Adrenal gland (tissue), 12 donors: ENCODE measurements around the gene HES7. TPM values are rescaled to one million over a fixed set of nuclear protein-coding genes. Genes with fewer than 3 reads are reported as not detected.

ENCODE experiments used
- DNase-seq, 7 donors: peaks; one replicate each; pipeline ENCODE4 v3.0.0-alpha.2; 2019 to 2020
- H3K27ac ChIP-seq, 5 donors: fragments of 200-600 bp; sonication (generic) in 4 of 5; 1 replicate in 3 of 5; 2 replicates in 2 of 5; pipeline versions ENCODE4 v1.5.1 to v1.8.0; 2016 to 2020; ENCODE audit warnings: mild to moderate bottlenecking in 1 of 5
- H3K27me3 ChIP-seq: fragments of 200-600 bp; 2 replicates; pipeline ENCODE4 v1.8.0; 2021
- H3K36me3 ChIP-seq, 2 donors: fragments of 200-600 bp; replicated peaks in 1 of 2; 1 replicate in 1 of 2; 2 replicates in 1 of 2; pipeline versions ENCODE4 v1.5.1 to v1.8.0; 2018 to 2022
- H3K4me1 ChIP-seq, 2 donors: fragments of 200-600 bp; replicated peaks in 1 of 2; 1 replicate in 1 of 2; 2 replicates in 1 of 2; pipeline versions ENCODE4 v1.5.1 to v1.8.0; 2018 to 2021
- H3K4me3 ChIP-seq, 4 donors: fragments of 200-600 bp; sonication (generic) in 3 of 4; one replicate each; pipeline ENCODE4 v1.5.1; 2016 to 2018
- H3K9me3 ChIP-seq, 3 donors: fragments of 200-600 bp; sonication (generic) in 1 of 3; replicated peaks in 1 of 3; 1 replicate in 2 of 3; 2 replicates in 1 of 3; pipeline versions ENCODE4 v1.5.1 to v1.8.0; 2016 to 2021
- CTCF ChIP-seq, 6 experiments: fragments of 450-650 bp in 4 of 6; fragments of 200-600 bp in 2 of 6; sonication (generic) in 1 of 6; IDR thresholded peaks; 1 replicate in 5 of 6; 2 replicates in 1 of 6; pipeline versions ENCODE4 v1.5.1 to v1.8.0; 2016 to 2021; ENCODE audit warnings: antibody characterized with exemption in 6 of 6, mild to moderate bottlenecking in 2 of 6, moderate library complexity in 1 of 6
- POLR2A ChIP-seq, 2 donors: fragments of 450-650 bp; IDR thresholded peaks; one replicate each; pipeline ENCODE4 v1.6.1; 2017; ENCODE audit warnings: antibody characterized with exemption in 2 of 2, mild to moderate bottlenecking in 2 of 2, moderate library complexity in 1 of 2
- WGBS, 4 donors: extraction: QIAGEN DNeasy Blood & Tissue Kit in 2 of 4; methylation state at CpG; one replicate each; pipeline versions ENCODE4 v1.1.5 to v1.1.7; 2013 to 2017; 5-methylcytosine and 5-hydroxymethylcytosine counted together
- intact Hi-C, 2 donors: fragments of 100-400 bp; cut with DNase I; formaldehyde crosslinking; loops; one replicate each; pipeline versions ENCODE4 v1.14.1 to v1.15.0; 2022 to 2023
- polyA plus RNA-seq, 3 donors: library from polyadenylated mRNA; stranded (reverse); fragments of 200-250 nt in 2 of 3; fragments of 350-450 nt in 1 of 3; fragmentation: Illumina TruSeq in 1 of 3; extraction: RNeasy Lipid Tissue Mini Kit (QIAGEN cat#74804) in 1 of 3; gene quantifications; one replicate each; pipeline ENCODE4 v1.2.3, GENCODE V29; 2013 to 2014
- total RNA-seq, 9 donors: library from RNA; depleted of rRNA in 4 of 9; stranded (reverse); fragments of >200 nt in 4 of 9; fragments of 120-200 nt in 1 of 9; fragmentation: NEBNext Ultra II Directional in 1 of 9; extraction: Animal tissue kit (Norgen Biotek cat#: 25700) in 1 of 9; gene quantifications; one replicate each; pipeline versions ENCODE4 v1.1.0 to v1.2.4, GENCODE V29; 2013 to 2023
- donor health status: healthy with polysubstance abuse.
- donor health status: Bipolar disorder and iron deficiency.
- donor health status: DM: yes; HTN: yes; CAD: no.
- donor health status: DM: no; HTN: no; CAD: no.
- donor health status: DM: no; HTN: no; CAD: no.
- donor health status: DM: yes; HTN: yes; CAD: no.

Gene HES7
- total and polyA plus RNA-seq, 12 donors = 0.06 to 1.0 (median 0.32) TPM; not detected in 7

GRCh38 chr17:8155996-8156245 is 32.0 kb upstream of the HES7 start:
- intact Hi-C loops = no loop called here
- Histone ChIP-seq H3K4me1 (peaks cover 21 to 32% of the 10 kb centered on the region in 2 donors), H3K36me3 (peaks cover 0 to 16% of the 10 kb centered on the region in 2 donors), H3K27me3 (no peaks in the 10 kb centered on the region), H3K9me3 (no peaks in the 10 kb centered on the region), H3K27ac (peak overlapping the region; percentile 99 to 100 (median 100)), H3K4me3 (peak overlapping the region; percentile 36 to 99 (median 84))
- 0 to 1% (median 1%) methylated on average over 6 to 11 of the region's 11 CpGs for WGBS, 4 donors
- DNase-seq = no peak
- no peak for TF ChIP-seq POLR2A (IDR thresholded peaks at IDR 0.05)
- no peak for TF ChIP-seq CTCF (IDR thresholded peaks at IDR 0.05)

- H3K4me1 ChIP-seq = peaks cover 26 to 34% of the 10 kb centered on the region in 2 donors
- peak overlapping the region; percentile 36 to 99 (median 84) for H3K4me3 ChIP-seq
- DNase-seq = peak in 5 of 7 donors; percentile 33 to 73 (median 51)
- no peaks in the 10 kb centered on the region for H3K27me3 ChIP-seq
- 6 to 14% (median 9%) methylated on average over 14 of the region's 14 CpGs for WGBS, 4 donors
- no peaks in the 10 kb centered on the region for H3K9me3 ChIP-seq
- TF ChIP-seq CTCF (IDR thresholded peaks at IDR 0.05) (peak in 1 of 6 experiments; percentile 18), POLR2A (IDR thresholded peaks at IDR 0.05) (no peak)
- intact Hi-C loops = no loop called here
- peaks cover 0 to 17% of the 10 kb centered on the region in 2 donors for H3K36me3 ChIP-seq
- peak overlapping the region; percentile 99 to 100 (median 100) for H3K27ac ChIP-seq
Observed at GRCh38 chr17:8155231-8155995, 31.5 kb upstream of the HES7 start.

- Histone ChIP-seq H3K4me1 (peaks cover 33 to 41% of the 10 kb centered on the region in 2 donors), H3K9me3 (no peaks in the 10 kb centered on the region), H3K4me3 (peak overlapping the region; percentile 29 to 99 (median 84)), H3K27ac (peak overlapping the region; percentile 99 to 100 (median 100)), H3K27me3 (no peaks in the 10 kb centered on the region), H3K36me3 (peaks cover 0 to 21% of the 10 kb centered on the region in 2 donors)
- intact Hi-C loops = no loop called here
- TF ChIP-seq POLR2A (IDR thresholded peaks at IDR 0.05) (peak; percentile 1), CTCF (IDR thresholded peaks at IDR 0.05) (no peak)
- WGBS, 4 donors = 13 to 18% (median 15%) methylated on average over 11 of the region's 11 CpGs
- DNase-seq = no peak
Observed at GRCh38 chr17:8154608-8155155, 30.8 kb upstream of the HES7 start.

- peak overlapping the region in 3 of 4 donors; percentile 5 to 93 (median 74) for H3K4me3 ChIP-seq
- peak overlapping the region; percentile 99 to 100 (median 100) for H3K27ac ChIP-seq
- peak; percentile 81 to 88 for TF ChIP-seq POLR2A (IDR thresholded peaks at IDR 0.05)
- TF ChIP-seq CTCF (IDR thresholded peaks at IDR 0.05) = no peak
- peak; percentile 99 to 100 (median 100) for DNase-seq
- no peaks in the 10 kb centered on the region for H3K9me3 ChIP-seq
- no peaks in the 10 kb centered on the region for H3K27me3 ChIP-seq
- H3K4me1 ChIP-seq = peaks cover 34 to 39% of the 10 kb centered on the region in 2 donors
- H3K36me3 ChIP-seq = peaks cover 0 to 21% of the 10 kb centered on the region in 2 donors
- 0 to 2% (median 1%) methylated on average over 12 to 22 of the region's 22 CpGs for WGBS, 4 donors
- intact Hi-C loops = no loop called here
Observed at GRCh38 chr17:8153957-8154607, 30.2 kb upstream of the HES7 start.
